ENCODE measurements around the gene NFYA.

The NFYA gene

GRCh38 chr6:41047306-41047705 is 25.5 kb upstream of the NFYA start:
- peaks cover 21% of the 10 kb centered on the region for H3K4me1 ChIP-seq (ENCODE audit: control insufficient read depth, insufficient read depth, low read length, poor library complexity, severe bottlenecking)
- H3K36me3 ChIP-seq (ENCODE audit: control insufficient read depth, insufficient read depth, low read length), result no peaks in the 10 kb centered on the region
- H3K27ac ChIP-seq (ENCODE audit: low read depth, low read length, severe bottlenecking), result no peak overlapping the region
- no peaks in the 10 kb centered on the region for H3K9me3 ChIP-seq (ENCODE audit: control insufficient read depth, low read length)
- 100% methylated on average over 1 to 2 of the region's 2 CpGs for WGBS, 2 experiments (ENCODE audit: insufficient coverage in 2 of 2)
- no peak overlapping the region for H3K4me3 ChIP-seq (ENCODE audit: extremely low read depth, insufficient read depth, low read length, poor library complexity, severe bottlenecking)

GRCh38 chr6:41047745-41048732 is 24.7 kb upstream of the NFYA start:
- Histone ChIP-seq H3K36me3 (ENCODE audit: control insufficient read depth, insufficient read depth, low read length) (no peaks in the 10 kb centered on the region), H3K4me3 (ENCODE audit: extremely low read depth, insufficient read depth, low read length, poor library complexity, severe bottlenecking) (no peak overlapping the region), H3K9me3 (ENCODE audit: control insufficient read depth, low read length) (no peaks in the 10 kb centered on the region), H3K4me1 (ENCODE audit: control insufficient read depth, insufficient read depth, low read length, poor library complexity, severe bottlenecking) (peaks cover 21% of the 10 kb centered on the region), H3K27ac (ENCODE audit: low read depth, low read length, severe bottlenecking) (peak overlapping the region; percentile 24)
- 96 to 99% methylated on average over 7 to 8 of the region's 9 CpGs for WGBS, 2 experiments (ENCODE audit: insufficient coverage in 2 of 2)

- H3K9me3 ChIP-seq (ENCODE audit: control insufficient read depth, low read length), result no peaks in the 10 kb centered on the region
- H3K27ac ChIP-seq (ENCODE audit: low read depth, low read length, severe bottlenecking), result peak overlapping the region; percentile 62
- peaks cover 21% of the 10 kb centered on the region for H3K4me1 ChIP-seq (ENCODE audit: control insufficient read depth, insufficient read depth, low read length, poor library complexity, severe bottlenecking)
- whole genome bisulfite sequencing, 2 experiments (ENCODE audit: insufficient coverage in 2 of 2), result 36 to 100% methylated on average over 1 of the region's 1 CpG
- no peak overlapping the region for H3K4me3 ChIP-seq (ENCODE audit: extremely low read depth, insufficient read depth, low read length, poor library complexity, severe bottlenecking)
- H3K36me3 ChIP-seq (ENCODE audit: control insufficient read depth, insufficient read depth, low read length), result no peaks in the 10 kb centered on the region
Measured at GRCh38 chr6:41049521-41049920, 23.3 kb upstream of the NFYA start.

- H3K9me3 ChIP-seq (ENCODE audit: control insufficient read depth, low read length), result no peaks in the 10 kb centered on the region
- H3K4me3 ChIP-seq (ENCODE audit: extremely low read depth, insufficient read depth, low read length, poor library complexity, severe bottlenecking), result no peak overlapping the region
- WGBS, 2 experiments (ENCODE audit: insufficient coverage in 2 of 2), result 80 to 81% methylated on average over 5 to 6 of the region's 7 CpGs
- H3K27ac ChIP-seq (ENCODE audit: low read depth, low read length, severe bottlenecking), result peak overlapping the region; percentile 62
- peaks cover 21% of the 10 kb centered on the region for H3K4me1 ChIP-seq (ENCODE audit: control insufficient read depth, insufficient read depth, low read length, poor library complexity, severe bottlenecking)
- no peaks in the 10 kb centered on the region for H3K36me3 ChIP-seq (ENCODE audit: control insufficient read depth, insufficient read depth, low read length)
Measured at GRCh38 chr6:41049955-41050354, 22.8 kb upstream of the NFYA start.

- Histone ChIP-seq H3K4me1 (ENCODE audit: control insufficient read depth, insufficient read depth, low read length, poor library complexity, severe bottlenecking) (peaks cover 21% of the 10 kb centered on the region), H3K36me3 (ENCODE audit: control insufficient read depth, insufficient read depth, low read length) (no peaks in the 10 kb centered on the region), H3K9me3 (ENCODE audit: control insufficient read depth, low read length) (no peaks in the 10 kb centered on the region), H3K27ac (ENCODE audit: low read depth, low read length, severe bottlenecking) (no peak overlapping the region), H3K4me3 (ENCODE audit: extremely low read depth, insufficient read depth, low read length, poor library complexity, severe bottlenecking) (no peak overlapping the region)
- WGBS, 2 experiments (ENCODE audit: insufficient coverage in 2 of 2), result 80 to 83% methylated on average over 1 to 2 of the region's 3 CpGs
Measured at GRCh38 chr6:41050536-41050935, 22.2 kb upstream of the NFYA start.

- Histone ChIP-seq H3K4me1 (ENCODE audit: control insufficient read depth, insufficient read depth, low read length, poor library complexity, severe bottlenecking) (peaks cover 21% of the 10 kb centered on the region), H3K27ac (ENCODE audit: low read depth, low read length, severe bottlenecking) (no peak overlapping the region)
Measured at GRCh38 chr6:41051873-41052272, 20.9 kb upstream of the NFYA start.

GRCh38 chr6:41053041-41053440 is 19.7 kb upstream of the NFYA start, which contains the start of gene APOBEC2:
Gene APOBEC2, plus strand, starts transcription at chr6:41053202. Its CDS starts 146 bp downstream, at chr6:41053348.
- Histone ChIP-seq H3K4me3 (ENCODE audit: extremely low read depth, insufficient read depth, low read length, poor library complexity, severe bottlenecking) (no peak within 1 kb of the TSS), H3K36me3 (ENCODE audit: control insufficient read depth, insufficient read depth, low read length) (no peaks in the 10 kb centered on the region), H3K4me1 (ENCODE audit: control insufficient read depth, insufficient read depth, low read length, poor library complexity, severe bottlenecking) (peaks cover 23% of the 10 kb centered on the region), H3K27ac (ENCODE audit: low read depth, low read length, severe bottlenecking) (no peak within 1 kb of the TSS), H3K9me3 (ENCODE audit: control insufficient read depth, low read length) (no peaks in the 10 kb centered on the region)
- 67 to 72% methylated on average over 2 to 4 of the region's 5 CpGs for WGBS, 2 experiments (ENCODE audit: insufficient coverage in 2 of 2)

More at GRCh38 chr6:41051873-41052272, 20.9 kb upstream of the NFYA start:
- Histone ChIP-seq H3K36me3 (ENCODE audit: control insufficient read depth, insufficient read depth, low read length) (no peaks in the 10 kb centered on the region), H3K4me3 (ENCODE audit: extremely low read depth, insufficient read depth, low read length, poor library complexity, severe bottlenecking) (no peak overlapping the region), H3K9me3 (ENCODE audit: control insufficient read depth, low read length) (no peaks in the 10 kb centered on the region)
- 87 to 91% methylated on average over 5 of the region's 5 CpGs for WGBS, 2 experiments (ENCODE audit: insufficient coverage in 2 of 2)

- no peak overlapping the region for H3K27ac ChIP-seq (ENCODE audit: low read depth, low read length, severe bottlenecking)
Measured at GRCh38 chr6:41054511-41054910, 18.3 kb upstream of the NFYA start.

GRCh38 chr6:41055149-41055548 is 17.6 kb upstream of the NFYA start:
- Histone ChIP-seq H3K4me3 (ENCODE audit: extremely low read depth, insufficient read depth, low read length, poor library complexity, severe bottlenecking) (no peak overlapping the region), H3K36me3 (ENCODE audit: control insufficient read depth, insufficient read depth, low read length) (no peaks in the 10 kb centered on the region), H3K27ac (ENCODE audit: low read depth, low read length, severe bottlenecking) (no peak overlapping the region), H3K9me3 (ENCODE audit: control insufficient read depth, low read length) (no peaks in the 10 kb centered on the region), H3K4me1 (ENCODE audit: control insufficient read depth, insufficient read depth, low read length, poor library complexity, severe bottlenecking) (peaks cover 23% of the 10 kb centered on the region)
- 82 to 100% methylated on average over 2 to 3 of the region's 3 CpGs for WGBS, 2 experiments (ENCODE audit: insufficient coverage in 2 of 2)

More at GRCh38 chr6:41054511-41054910, 18.3 kb upstream of the NFYA start:
- H3K9me3 ChIP-seq (ENCODE audit: control insufficient read depth, low read length), result no peaks in the 10 kb centered on the region
- peaks cover 25% of the 10 kb centered on the region for H3K4me1 ChIP-seq (ENCODE audit: control insufficient read depth, insufficient read depth, low read length, poor library complexity, severe bottlenecking)
- no peak overlapping the region for H3K4me3 ChIP-seq (ENCODE audit: extremely low read depth, insufficient read depth, low read length, poor library complexity, severe bottlenecking)
- H3K36me3 ChIP-seq (ENCODE audit: control insufficient read depth, insufficient read depth, low read length), result no peaks in the 10 kb centered on the region
- 100% methylated on average over 2 of the region's 3 CpGs; no CpG with 5 or more reads in 1 of the 2 experiments for WGBS, 2 experiments (ENCODE audit: insufficient coverage in 2 of 2)

- H3K4me3 ChIP-seq (ENCODE audit: extremely low read depth, insufficient read depth, low read length, poor library complexity, severe bottlenecking), result no peak overlapping the region
- peaks cover 20% of the 10 kb centered on the region for H3K4me1 ChIP-seq (ENCODE audit: control insufficient read depth, insufficient read depth, low read length, poor library complexity, severe bottlenecking)
- peaks cover 12% of the 10 kb centered on the region for H3K36me3 ChIP-seq (ENCODE audit: control insufficient read depth, insufficient read depth, low read length)
- no peaks in the 10 kb centered on the region for H3K9me3 ChIP-seq (ENCODE audit: control insufficient read depth, low read length)
- no peak overlapping the region for H3K27ac ChIP-seq (ENCODE audit: low read depth, low read length, severe bottlenecking)
- WGBS, 2 experiments (ENCODE audit: insufficient coverage in 2 of 2), result 92 to 93% methylated on average over 5 of the region's 6 CpGs
Measured at GRCh38 chr6:41056768-41057490, 15.8 kb upstream of the NFYA start.
